ENCODE data around the gene MUC16.
"Not testable (repeated sequence)": the region's sequence is repeated elsewhere in the genome, so short reads cannot be mapped to it uniquely, and the experiment has no call there.

DNA sequence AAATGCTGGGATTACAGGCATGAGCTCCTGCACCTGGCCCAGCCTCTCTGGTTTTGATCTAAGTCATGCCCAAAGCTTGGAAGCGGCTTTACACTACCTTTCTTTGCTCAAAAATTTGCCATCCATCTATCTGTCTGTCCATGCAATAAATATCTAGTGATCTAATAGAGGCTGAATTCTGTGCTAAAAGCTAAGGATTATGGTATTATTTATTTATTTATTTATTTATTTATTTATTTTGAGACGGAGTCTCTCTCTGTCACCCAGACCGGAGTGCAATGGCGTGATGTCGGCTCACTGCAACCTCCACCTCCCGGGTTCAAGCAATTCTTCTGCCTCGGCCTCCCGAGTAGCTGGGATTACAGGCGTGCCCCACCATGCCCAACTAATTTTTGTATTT, 45.9 kb upstream of the MUC16 start:
- TF ChIP-seq CTCF, POLR2A (IDR thresholded peaks at IDR 0.05): not testable (repeated sequence)
